Ishikawa (cell line): ENCODE results near the gene KRTAP4-4.

Experiments
- CEBPB ChIP-seq: IDR thresholded peaks from 2 replicates; pipeline ENCODE4 v1.6.1; 2012
- CREB1 ChIP-seq: IDR thresholded peaks from 2 replicates; pipeline ENCODE4 v1.6.1; 2012; ENCODE audit warnings: low read depth
- EGR1 ChIP-seq: IDR thresholded peaks from 2 replicates; pipeline ENCODE4 v1.6.1; 2012
- EP300 ChIP-seq: IDR thresholded peaks from 2 replicates; pipeline ENCODE4 v1.6.1; 2012; ENCODE audit warnings: borderline replicate concordance
- FOXM1 ChIP-seq: IDR thresholded peaks from 2 replicates; pipeline ENCODE4 v1.6.1; 2012; ENCODE audit warnings: low read depth, borderline replicate concordance
- NFIC ChIP-seq: IDR thresholded peaks from 2 replicates; pipeline ENCODE4 v1.6.1; 2012
- RAD21 ChIP-seq: IDR thresholded peaks from 2 replicates; pipeline ENCODE4 v1.6.1; 2012; ENCODE audit warnings: low read depth
- TAF1 ChIP-seq: IDR thresholded peaks from 2 replicates; pipeline ENCODE4 v1.6.1; 2012; ENCODE audit warnings: low read depth, mild to moderate bottlenecking
- TCF12 ChIP-seq: IDR thresholded peaks from 2 replicates; pipeline ENCODE4 v1.6.1; 2012; ENCODE audit warnings: low read depth
- TEAD4 ChIP-seq: IDR thresholded peaks from 2 replicates; pipeline ENCODE4 v1.6.1; 2012
- YY1 ChIP-seq: IDR thresholded peaks from 2 replicates; pipeline ENCODE4 v1.6.1; 2012; ENCODE audit warnings: low read depth
- ZBTB7A ChIP-seq: IDR thresholded peaks from 2 replicates; pipeline ENCODE4 v1.6.1; 2012; ENCODE audit warnings: low read depth
- TF ChIP-seq, protein P1 (sequence below): IDR thresholded peaks from 2 replicates; pipeline ENCODE4 v1.6.1; 2012
- TF ChIP-seq, protein P2 (sequence below): IDR thresholded peaks from 2 replicates; pipeline ENCODE4 v1.6.1; 2012; ENCODE audit warnings: low read depth, mild to moderate bottlenecking
- TF ChIP-seq, protein P3 (sequence below): IDR thresholded peaks from 2 replicates; pipeline ENCODE4 v1.6.1; 2012

Gene KRTAP4-4

DNA sequence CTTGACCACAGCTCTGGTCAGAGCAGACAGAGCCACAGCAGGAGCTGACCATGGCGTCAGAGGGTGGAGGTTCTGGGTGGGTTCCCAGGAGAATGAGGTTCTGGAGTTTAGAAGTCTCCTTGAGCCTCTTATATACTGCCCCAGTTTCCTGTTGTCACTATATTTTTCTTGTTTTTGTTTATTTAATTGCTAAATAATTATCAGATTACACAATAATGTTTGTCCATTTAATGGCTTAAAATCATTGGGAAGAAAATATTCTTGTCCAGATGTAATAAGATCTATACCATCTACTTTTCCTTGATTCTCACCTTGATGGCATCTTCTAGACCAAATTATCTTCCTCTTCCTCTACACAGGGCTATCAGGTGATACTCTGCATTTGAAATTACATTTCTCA lies 7.6 kb upstream of the KRTAP4-4 start, which contains the start of gene KRTAP4-3:
Gene KRTAP4-3, minus strand, starts transcription at position 101 of the 400 bp plus-strand sequence. Its CDS starts 49 bp downstream, at position 52.
- TF ChIP-seq, protein P1, sequence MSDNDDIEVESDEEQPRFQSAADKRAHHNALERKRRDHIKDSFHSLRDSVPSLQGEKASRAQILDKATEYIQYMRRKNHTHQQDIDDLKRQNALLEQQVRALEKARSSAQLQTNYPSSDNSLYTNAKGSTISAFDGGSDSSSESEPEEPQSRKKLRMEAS = no peak
- TF ChIP-seq EGR1 (no peak), ZBTB7A (no peak), NFIC (no peak), YY1 (no peak), RAD21 (no peak), TCF12 (no peak)

DNA sequence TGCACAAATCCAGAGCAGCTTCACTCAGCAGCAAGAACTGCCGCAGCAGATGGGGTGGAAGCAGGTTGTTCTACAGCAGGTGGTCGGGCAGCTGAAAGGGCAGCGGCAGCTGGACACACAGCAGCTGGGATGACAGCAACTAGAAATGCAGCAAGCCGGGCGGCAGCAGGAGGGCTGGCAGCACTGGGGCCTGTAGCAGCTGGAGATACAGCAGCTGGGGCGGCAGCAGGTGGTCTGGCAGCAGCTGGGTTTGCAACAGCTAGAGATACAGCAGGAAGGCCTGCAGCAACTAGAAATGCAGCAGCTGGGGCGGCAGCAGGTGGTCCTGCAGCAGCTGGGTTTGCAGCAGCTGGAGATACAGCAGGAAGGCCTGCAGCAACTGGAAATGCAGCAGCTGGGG lies 7.0 kb upstream of the KRTAP4-4 start:
- TF ChIP-seq, protein P2, sequence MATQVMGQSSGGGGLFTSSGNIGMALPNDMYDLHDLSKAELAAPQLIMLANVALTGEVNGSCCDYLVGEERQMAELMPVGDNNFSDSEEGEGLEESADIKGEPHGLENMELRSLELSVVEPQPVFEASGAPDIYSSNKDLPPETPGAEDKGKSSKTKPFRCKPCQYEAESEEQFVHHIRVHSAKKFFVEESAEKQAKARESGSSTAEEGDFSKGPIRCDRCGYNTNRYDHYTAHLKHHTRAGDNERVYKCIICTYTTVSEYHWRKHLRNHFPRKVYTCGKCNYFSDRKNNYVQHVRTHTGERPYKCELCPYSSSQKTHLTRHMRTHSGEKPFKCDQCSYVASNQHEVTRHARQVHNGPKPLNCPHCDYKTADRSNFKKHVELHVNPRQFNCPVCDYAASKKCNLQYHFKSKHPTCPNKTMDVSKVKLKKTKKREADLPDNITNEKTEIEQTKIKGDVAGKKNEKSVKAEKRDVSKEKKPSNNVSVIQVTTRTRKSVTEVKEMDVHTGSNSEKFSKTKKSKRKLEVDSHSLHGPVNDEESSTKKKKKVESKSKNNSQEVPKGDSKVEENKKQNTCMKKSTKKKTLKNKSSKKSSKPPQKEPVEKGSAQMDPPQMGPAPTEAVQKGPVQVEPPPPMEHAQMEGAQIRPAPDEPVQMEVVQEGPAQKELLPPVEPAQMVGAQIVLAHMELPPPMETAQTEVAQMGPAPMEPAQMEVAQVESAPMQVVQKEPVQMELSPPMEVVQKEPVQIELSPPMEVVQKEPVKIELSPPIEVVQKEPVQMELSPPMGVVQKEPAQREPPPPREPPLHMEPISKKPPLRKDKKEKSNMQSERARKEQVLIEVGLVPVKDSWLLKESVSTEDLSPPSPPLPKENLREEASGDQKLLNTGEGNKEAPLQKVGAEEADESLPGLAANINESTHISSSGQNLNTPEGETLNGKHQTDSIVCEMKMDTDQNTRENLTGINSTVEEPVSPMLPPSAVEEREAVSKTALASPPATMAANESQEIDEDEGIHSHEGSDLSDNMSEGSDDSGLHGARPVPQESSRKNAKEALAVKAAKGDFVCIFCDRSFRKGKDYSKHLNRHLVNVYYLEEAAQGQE = no peak
- TF ChIP-seq EP300 = no peak
- no peak for TF ChIP-seq ZBTB7A
- TF ChIP-seq NFIC = no peak
- TF ChIP-seq RAD21 = no peak

DNA sequence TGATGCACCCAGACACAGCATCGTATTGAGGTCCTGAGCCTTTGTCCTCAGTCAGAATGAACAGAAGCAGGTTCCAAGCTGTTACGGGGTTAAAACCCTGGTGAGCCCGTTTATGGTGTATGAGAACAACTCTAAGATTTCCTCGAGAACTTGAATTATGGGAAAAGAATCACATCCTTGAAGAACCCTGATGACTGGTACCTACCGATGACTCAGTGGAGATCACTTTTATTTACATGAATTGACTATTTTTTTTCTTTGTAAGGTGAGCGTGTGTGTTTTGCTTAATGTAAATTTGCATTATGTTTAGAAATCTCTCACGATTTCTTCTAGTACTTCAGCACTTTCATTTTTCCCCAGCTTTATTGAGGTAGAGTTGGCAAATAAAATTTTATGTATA lies 3.3 kb upstream of the KRTAP4-4 start:
- TF ChIP-seq YY1 = no peak
- no peak for TF ChIP-seq RAD21
- no peak for TF ChIP-seq EGR1
- TF ChIP-seq, protein P3, sequence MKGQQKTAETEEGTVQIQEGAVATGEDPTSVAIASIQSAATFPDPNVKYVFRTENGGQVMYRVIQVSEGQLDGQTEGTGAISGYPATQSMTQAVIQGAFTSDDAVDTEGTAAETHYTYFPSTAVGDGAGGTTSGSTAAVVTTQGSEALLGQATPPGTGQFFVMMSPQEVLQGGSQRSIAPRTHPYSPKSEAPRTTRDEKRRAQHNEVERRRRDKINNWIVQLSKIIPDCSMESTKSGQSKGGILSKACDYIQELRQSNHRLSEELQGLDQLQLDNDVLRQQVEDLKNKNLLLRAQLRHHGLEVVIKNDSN = no peak
- no peak for TF ChIP-seq CREB1
- no peak for TF ChIP-seq CEBPB
- TF ChIP-seq TCF12 = no peak

DNA sequence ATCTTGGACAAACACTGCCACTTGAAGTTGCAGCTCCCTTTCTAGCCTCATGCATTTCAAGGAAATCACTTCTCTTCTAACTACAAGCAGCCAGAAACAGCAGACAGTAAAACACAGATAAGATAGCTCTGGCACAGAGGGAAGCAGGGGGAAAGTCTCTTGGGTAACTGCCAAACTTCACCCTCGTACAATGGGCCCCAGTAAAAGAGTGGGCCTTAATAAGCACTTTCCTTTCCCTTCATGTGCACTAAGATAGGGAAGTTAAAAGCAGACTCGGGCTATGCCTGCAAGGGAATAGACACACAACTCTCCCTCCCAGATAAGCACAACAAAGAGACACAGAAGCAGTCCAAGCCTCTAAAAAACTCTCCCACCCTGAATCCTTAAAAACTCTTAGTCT lies 6.7 kb downstream of the KRTAP4-4 start:
- no peak for TF ChIP-seq EGR1
- no peak for TF ChIP-seq ZBTB7A
- no peak for TF ChIP-seq TAF1

DNA sequence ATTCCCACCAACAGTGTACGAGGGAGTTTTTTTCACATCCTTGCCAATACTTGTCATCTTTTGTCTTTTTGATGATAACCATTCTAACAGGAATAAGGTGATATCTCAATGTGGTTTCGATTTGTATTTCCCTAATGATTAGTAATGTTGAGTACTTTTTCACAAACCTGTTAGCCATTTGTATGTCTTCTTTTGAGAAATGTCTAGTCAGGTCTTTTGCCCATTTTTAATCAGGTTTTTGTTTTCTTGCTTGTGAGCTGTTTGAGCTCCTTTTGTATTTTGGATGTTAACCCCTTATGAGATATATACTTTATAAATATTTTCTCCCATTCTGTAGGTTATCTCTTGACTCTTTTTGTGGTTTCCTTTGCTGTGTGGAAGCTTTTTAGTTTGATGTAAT lies 9.0 kb downstream of the KRTAP4-4 start:
- TF ChIP-seq FOXM1 = no peak
- no peak for TF ChIP-seq TEAD4
- no peak for TF ChIP-seq CREB1
- TF ChIP-seq TCF12 = no peak
- TF ChIP-seq, protein P3 = no peak
- no peak for TF ChIP-seq NFIC
- no peak for TF ChIP-seq YY1
- TF ChIP-seq, protein P2 = no peak
- no peak for TF ChIP-seq EP300
- TF ChIP-seq CEBPB = no peak
- no peak for TF ChIP-seq EGR1
- TF ChIP-seq ZBTB7A = no peak
- TF ChIP-seq, protein P1 = no peak
- TF ChIP-seq TAF1 = no peak
- no peak for TF ChIP-seq RAD21

DNA sequence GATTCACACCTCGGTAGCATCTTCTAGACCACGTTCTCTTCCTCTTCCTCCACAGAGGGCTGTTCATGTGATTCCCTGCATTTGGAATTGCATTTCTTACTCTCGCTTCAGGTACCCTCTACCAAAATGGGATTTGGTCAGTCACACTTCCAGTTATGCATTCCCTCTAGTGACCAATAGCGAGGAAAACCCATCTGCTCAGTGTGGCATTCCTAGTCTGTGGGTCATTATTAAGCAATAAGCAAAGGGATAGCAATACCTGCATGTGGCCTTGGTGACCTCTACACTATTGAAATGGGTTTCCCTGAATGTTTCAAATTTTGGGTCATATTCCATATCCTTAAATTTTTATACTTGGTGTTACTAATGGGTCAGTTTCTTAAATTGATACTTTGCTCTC lies 10.5 kb downstream of the KRTAP4-4 start:
- TF ChIP-seq YY1 (no peak), CEBPB (no peak)

DNA sequence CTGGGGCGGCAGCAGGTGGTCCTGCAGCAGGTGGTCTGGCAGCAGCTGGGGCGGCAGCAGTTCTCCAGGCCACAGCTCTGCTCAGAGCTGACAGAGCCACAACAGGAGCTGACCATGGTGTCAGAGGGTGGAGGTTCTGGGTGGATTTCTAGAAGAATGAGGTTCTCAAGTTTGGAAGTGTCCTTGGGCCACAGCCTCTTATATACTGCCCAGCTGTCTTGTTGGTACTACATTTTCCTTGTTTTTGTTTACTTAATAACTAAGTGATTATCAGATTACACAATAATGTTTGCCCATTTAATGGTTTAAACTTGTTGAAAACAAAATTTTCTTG lies 10.9 kb downstream of the KRTAP4-4 start, which contains the start of gene KRTAP4-5:
Gene KRTAP4-5, minus strand, starts transcription at position 174 of the 334 bp plus-strand sequence. Its CDS starts 58 bp downstream, at position 116.
- TF ChIP-seq, protein P1 = no peak
- TF ChIP-seq, protein P2 = peak; percentile 51; the same call in 1 of the 2 replicates
- TF ChIP-seq ZBTB7A = no peak
